ENCODE measurements around the gene TEPSIN. TPM values are rescaled to one million over a fixed set of nuclear protein-coding genes. Genes with fewer than 3 reads are reported as not detected.

The TEPSIN gene
- polyA plus RNA-seq, 1 donor (not counting 4 experiments of a cell fraction or from before 2014, with no cell fraction given): 7.1 TPM

DNA sequence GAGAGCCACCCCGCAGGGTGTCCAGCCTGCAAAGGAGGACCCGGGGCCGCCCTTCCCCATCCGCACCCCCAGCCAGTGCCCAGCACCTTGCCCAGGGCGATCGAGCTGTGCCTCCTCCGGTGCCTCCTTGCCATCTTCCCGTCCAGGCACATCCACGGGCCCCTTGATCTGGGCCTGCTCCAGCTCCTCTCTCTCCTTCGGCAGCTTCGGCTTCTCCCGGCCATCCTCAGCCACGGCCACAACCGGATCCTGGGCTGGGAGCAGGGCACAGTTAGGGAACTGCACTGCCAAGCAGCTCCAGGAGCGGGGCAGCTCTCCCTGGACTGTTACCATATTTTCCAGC is 14.1 kb upstream of the TEPSIN start:
- H4K20me1 ChIP-seq (ENCODE audit: control insufficient read depth, extremely low read depth, insufficient read depth, low read length): peaks cover 12% of the 10 kb centered on the region
- peaks cover 14% of the 10 kb centered on the region for H3K4me1 ChIP-seq (ENCODE audit: control insufficient read depth, extremely low read depth, insufficient read depth, low read length)
- H3K9me3 ChIP-seq (ENCODE audit: control insufficient read depth, low read depth, low read length): no peaks in the 10 kb centered on the region
- TF ChIP-seq, protein P1, sequence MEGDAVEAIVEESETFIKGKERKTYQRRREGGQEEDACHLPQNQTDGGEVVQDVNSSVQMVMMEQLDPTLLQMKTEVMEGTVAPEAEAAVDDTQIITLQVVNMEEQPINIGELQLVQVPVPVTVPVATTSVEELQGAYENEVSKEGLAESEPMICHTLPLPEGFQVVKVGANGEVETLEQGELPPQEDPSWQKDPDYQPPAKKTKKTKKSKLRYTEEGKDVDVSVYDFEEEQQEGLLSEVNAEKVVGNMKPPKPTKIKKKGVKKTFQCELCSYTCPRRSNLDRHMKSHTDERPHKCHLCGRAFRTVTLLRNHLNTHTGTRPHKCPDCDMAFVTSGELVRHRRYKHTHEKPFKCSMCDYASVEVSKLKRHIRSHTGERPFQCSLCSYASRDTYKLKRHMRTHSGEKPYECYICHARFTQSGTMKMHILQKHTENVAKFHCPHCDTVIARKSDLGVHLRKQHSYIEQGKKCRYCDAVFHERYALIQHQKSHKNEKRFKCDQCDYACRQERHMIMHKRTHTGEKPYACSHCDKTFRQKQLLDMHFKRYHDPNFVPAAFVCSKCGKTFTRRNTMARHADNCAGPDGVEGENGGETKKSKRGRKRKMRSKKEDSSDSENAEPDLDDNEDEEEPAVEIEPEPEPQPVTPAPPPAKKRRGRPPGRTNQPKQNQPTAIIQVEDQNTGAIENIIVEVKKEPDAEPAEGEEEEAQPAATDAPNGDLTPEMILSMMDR (optimal IDR thresholded peaks at IDR 0.05 in 1 of 3, IDR thresholded peaks at IDR 0.05 in 1 of 3, conservative IDR thresholded peaks at IDR 0.05 in 1 of 3; ENCODE audit: extremely low read depth in 1 of 3, insufficient read depth in 2 of 3, low read length in 3 of 3): no peak
- no peak for TF ChIP-seq EZH2 (IDR thresholded peaks at IDR 0.05; ENCODE audit: low read length)
- no peak overlapping the region for H3K4me3 ChIP-seq (ENCODE audit: control insufficient read depth in 2 of 3, extremely low read depth in 1 of 3, insufficient read depth in 2 of 3, low read depth in 1 of 3, low read length in 3 of 3)
- dilution Hi-C loops (cut with MboI; ENCODE audit: extremely low pct_ligation_motif_present, low sequenced_read_pairs): no loop called here
- H3K27me3 ChIP-seq (ENCODE audit: control insufficient read depth, extremely low read depth, insufficient read depth, low read length): no peaks in the 10 kb centered on the region
- H3K9me1 ChIP-seq (ENCODE audit: control insufficient read depth, extremely low read depth, insufficient read depth, low read length): no peaks in the 10 kb centered on the region
- peaks cover 4% of the 10 kb centered on the region for H3K79me2 ChIP-seq (ENCODE audit: control insufficient read depth, insufficient read depth, low read length)
- H3K9ac ChIP-seq (ENCODE audit: control insufficient read depth, extremely low read depth, insufficient read depth, low read length): no peak overlapping the region
- no peak for FAIRE-seq
- no peak for DNase-seq (ENCODE audit: low read depth, low spot score)
- H3K4me2 ChIP-seq (ENCODE audit: control insufficient read depth, extremely low read depth, insufficient read depth, low read depth, low read length): no peak overlapping the region
- peaks cover 12 to 22% of the 10 kb centered on the region in 2 experiments for H3K36me3 ChIP-seq (ENCODE audit: control insufficient read depth in 2 of 2, extremely low read depth in 1 of 2, insufficient read depth in 2 of 2, low read length in 2 of 2)
- H3K27ac ChIP-seq (ENCODE audit: control insufficient read depth, insufficient read depth, low read length): no peak overlapping the region
- no peak overlapping the region for H2AFZ ChIP-seq (ENCODE audit: control insufficient read depth, low read length)

DNA sequence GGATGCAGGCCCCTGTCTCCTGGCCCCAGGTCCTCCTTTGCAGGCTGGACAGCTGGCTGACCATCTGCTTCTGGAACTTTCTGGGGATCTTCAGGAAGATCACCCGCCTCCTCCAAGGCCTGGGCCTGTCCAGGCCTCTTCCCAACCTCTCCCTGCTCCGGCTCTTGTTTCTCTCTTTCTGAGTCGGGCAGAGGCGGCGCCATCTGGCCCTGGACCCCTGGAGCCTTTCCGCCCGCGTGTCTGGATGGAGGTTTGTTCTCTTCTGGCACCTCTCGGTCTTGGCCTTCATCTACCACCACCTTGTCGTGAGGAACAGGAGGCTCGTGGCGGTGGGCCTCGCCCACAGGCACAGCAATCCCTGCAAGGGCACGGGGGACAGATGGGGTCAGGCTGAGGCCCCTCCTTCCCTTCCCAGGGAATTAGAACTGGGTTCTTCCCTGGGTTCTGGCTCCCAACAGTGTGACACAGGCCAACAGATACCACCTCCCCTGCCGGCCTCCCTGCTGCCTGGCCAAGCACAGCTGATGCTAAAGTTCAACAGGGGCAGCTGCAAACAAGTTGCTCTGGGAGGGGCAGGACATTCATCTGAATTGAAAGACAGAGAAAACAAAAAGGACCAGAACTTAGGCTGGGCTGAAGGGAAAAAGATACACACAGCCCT is 13.6 kb upstream of the TEPSIN start:
- DNase-seq (ENCODE audit: low read depth, low spot score) (no peak), FAIRE-seq (no peak)
- H4K20me1 ChIP-seq (ENCODE audit: control insufficient read depth, extremely low read depth, insufficient read depth, low read length): peaks cover 12% of the 10 kb centered on the region
- dilution Hi-C loops (cut with MboI; ENCODE audit: extremely low pct_ligation_motif_present, low sequenced_read_pairs): no loop called here
- H3K4me1 ChIP-seq (ENCODE audit: control insufficient read depth, extremely low read depth, insufficient read depth, low read length): peaks cover 14% of the 10 kb centered on the region
- peaks cover 4% of the 10 kb centered on the region for H3K79me2 ChIP-seq (ENCODE audit: control insufficient read depth, insufficient read depth, low read length)
- no peaks in the 10 kb centered on the region for H3K9me3 ChIP-seq (ENCODE audit: control insufficient read depth, low read depth, low read length)
- no peak overlapping the region for H2AFZ ChIP-seq (ENCODE audit: control insufficient read depth, low read length)
- no peak overlapping the region for H3K27ac ChIP-seq (ENCODE audit: control insufficient read depth, insufficient read depth, low read length)
- H3K4me3 ChIP-seq (ENCODE audit: control insufficient read depth in 2 of 3, extremely low read depth in 1 of 3, insufficient read depth in 2 of 3, low read depth in 1 of 3, low read length in 3 of 3): no peak overlapping the region
- H3K9me1 ChIP-seq (ENCODE audit: control insufficient read depth, extremely low read depth, insufficient read depth, low read length): no peaks in the 10 kb centered on the region
- peaks cover 12 to 21% of the 10 kb centered on the region in 2 experiments for H3K36me3 ChIP-seq (ENCODE audit: control insufficient read depth in 2 of 2, extremely low read depth in 1 of 2, insufficient read depth in 2 of 2, low read length in 2 of 2)
- H3K27me3 ChIP-seq (ENCODE audit: control insufficient read depth, extremely low read depth, insufficient read depth, low read length): no peaks in the 10 kb centered on the region
- H3K4me2 ChIP-seq (ENCODE audit: control insufficient read depth, extremely low read depth, insufficient read depth, low read depth, low read length): no peak overlapping the region
- no peak for TF ChIP-seq EZH2 (IDR thresholded peaks at IDR 0.05; ENCODE audit: low read length)
- TF ChIP-seq, protein P1 (optimal IDR thresholded peaks at IDR 0.05 in 1 of 3, IDR thresholded peaks at IDR 0.05 in 1 of 3, conservative IDR thresholded peaks at IDR 0.05 in 1 of 3; ENCODE audit: extremely low read depth in 1 of 3, insufficient read depth in 2 of 3, low read length in 3 of 3): no peak
- H3K9ac ChIP-seq (ENCODE audit: control insufficient read depth, extremely low read depth, insufficient read depth, low read length): no peak overlapping the region
